Neural progenitor cell (in vitro differentiated cells): ENCODE measurements around the gene GCN1.

Experiments
- EZH2 ChIP-seq: fragments of 200-600 bp; sonication (generic); IDR thresholded peaks from 2 replicates; pipeline ENCODE4 v1.6.1; 2017; ENCODE audit warnings: antibody characterized with exemption, mild to moderate bottlenecking, moderate library complexity
- TF ChIP-seq, protein P1 (sequence below): fragments of 200-600 bp; sonication (generic); IDR thresholded peaks from 2 replicates; pipeline ENCODE4 v1.5.1; 2017; ENCODE audit warnings: antibody characterized with exemption, mild to moderate bottlenecking

DNA sequence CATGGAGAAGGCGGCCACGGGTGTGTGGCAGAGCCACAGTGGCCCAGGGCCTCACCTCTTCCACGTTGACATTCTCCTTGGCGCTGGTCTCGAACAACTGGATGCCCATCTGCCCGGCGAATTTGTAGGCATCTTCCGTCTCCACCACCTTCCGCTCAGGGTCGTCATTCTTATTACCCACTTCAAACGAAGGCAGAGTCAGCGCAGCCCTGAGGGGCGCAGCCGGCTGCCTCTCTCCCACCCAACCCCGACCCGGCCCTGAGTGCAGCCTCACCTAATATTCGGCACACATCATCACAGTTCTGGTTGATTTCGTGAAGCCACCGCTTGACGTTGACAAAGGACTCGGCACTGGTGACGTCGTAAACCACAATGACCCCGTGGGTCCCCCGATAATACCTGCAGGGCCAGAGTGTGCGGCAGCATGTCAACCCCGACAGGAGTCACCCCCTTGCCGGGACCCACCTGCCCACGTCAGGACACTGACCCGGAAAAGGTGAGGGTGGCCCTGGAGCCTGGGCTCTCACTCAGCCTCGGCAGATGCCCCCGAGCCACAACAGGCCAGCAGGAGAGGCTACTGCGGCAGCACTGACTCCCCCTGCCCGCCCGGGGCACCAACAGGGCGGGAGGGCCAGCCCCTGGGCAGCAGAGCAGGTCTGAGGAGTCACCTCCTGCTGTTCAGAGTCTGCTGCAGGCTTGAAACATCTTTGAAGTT lies 95.6 kb downstream of the GCN1 start:
- TF ChIP-seq, protein P1, sequence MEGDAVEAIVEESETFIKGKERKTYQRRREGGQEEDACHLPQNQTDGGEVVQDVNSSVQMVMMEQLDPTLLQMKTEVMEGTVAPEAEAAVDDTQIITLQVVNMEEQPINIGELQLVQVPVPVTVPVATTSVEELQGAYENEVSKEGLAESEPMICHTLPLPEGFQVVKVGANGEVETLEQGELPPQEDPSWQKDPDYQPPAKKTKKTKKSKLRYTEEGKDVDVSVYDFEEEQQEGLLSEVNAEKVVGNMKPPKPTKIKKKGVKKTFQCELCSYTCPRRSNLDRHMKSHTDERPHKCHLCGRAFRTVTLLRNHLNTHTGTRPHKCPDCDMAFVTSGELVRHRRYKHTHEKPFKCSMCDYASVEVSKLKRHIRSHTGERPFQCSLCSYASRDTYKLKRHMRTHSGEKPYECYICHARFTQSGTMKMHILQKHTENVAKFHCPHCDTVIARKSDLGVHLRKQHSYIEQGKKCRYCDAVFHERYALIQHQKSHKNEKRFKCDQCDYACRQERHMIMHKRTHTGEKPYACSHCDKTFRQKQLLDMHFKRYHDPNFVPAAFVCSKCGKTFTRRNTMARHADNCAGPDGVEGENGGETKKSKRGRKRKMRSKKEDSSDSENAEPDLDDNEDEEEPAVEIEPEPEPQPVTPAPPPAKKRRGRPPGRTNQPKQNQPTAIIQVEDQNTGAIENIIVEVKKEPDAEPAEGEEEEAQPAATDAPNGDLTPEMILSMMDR: no peak
- TF ChIP-seq EZH2: no peak
